C1 segment of cervical spinal cord (tissue), 14 donors: ENCODE measurements around the gene CCNE1.
"Not testable (repeated sequence)": the region's sequence is repeated elsewhere in the genome, so short reads cannot be mapped to it uniquely, and the experiment has no call there.

Experiments used
- DNase-seq, 14 donors: peaks; one replicate each; lab custom pipeline; 2025; lab: John Stamatoyannopoulos, UW

CCNE1 gene

GRCh38 chr19:29787281-29787680 is 24.5 kb upstream of the CCNE1 start:
- no peak for DNase-seq

GRCh38 chr19:29789007-29789406 is 22.8 kb upstream of the CCNE1 start:
- DNase-seq: no peak

GRCh38 chr19:29793116-29793727 is 18.6 kb upstream of the CCNE1 start:
- DNase-seq: no peak

GRCh38 chr19:29794490-29794889 is 17.3 kb upstream of the CCNE1 start:
- DNase-seq: not testable (repeated sequence)

GRCh38 chr19:29795461-29796172 is 16.2 kb upstream of the CCNE1 start:
- peak in 1 of 14 donors; percentile 40 for DNase-seq

GRCh38 chr19:29796173-29796573 is 15.6 kb upstream of the CCNE1 start:
- DNase-seq: peak in 1 of 14 donors; percentile 40

- peak in 1 of 14 donors; percentile 31 for DNase-seq
Observed at GRCh38 chr19:29798774-29799497, 12.9 kb upstream of the CCNE1 start.

GRCh38 chr19:29800100-29800825 is 11.5 kb upstream of the CCNE1 start:
- DNase-seq: no peak

- DNase-seq: not testable (repeated sequence)
Observed at GRCh38 chr19:29803951-29804350, 7.8 kb upstream of the CCNE1 start.

- DNase-seq: no peak
Observed at GRCh38 chr19:29804493-29804892, 7.3 kb upstream of the CCNE1 start.

GRCh38 chr19:29805031-29805965 is 6.5 kb upstream of the CCNE1 start:
- DNase-seq: peak in 2 of 14 donors; percentile 2 to 18

- no peak for DNase-seq
Observed at GRCh38 chr19:29806098-29806866, 5.5 kb upstream of the CCNE1 start.

- DNase-seq: no peak
Observed at GRCh38 chr19:29807178-29807577, 4.6 kb upstream of the CCNE1 start.

- DNase-seq: no peak
Observed at GRCh38 chr19:29807870-29808405, 3.9 kb upstream of the CCNE1 start.

GRCh38 chr19:29809795-29810503 is 1.8 kb upstream of the CCNE1 start:
- no peak for DNase-seq

GRCh38 chr19:29810504-29810871 is 1.3 kb upstream of the CCNE1 start:
- peak in 2 of 14 donors; percentile 3 to 50 for DNase-seq

- peak in 3 of 14 donors; percentile 4 to 23 (median 17) for DNase-seq
Observed at GRCh38 chr19:29812080-29812880, 489 bp downstream of the CCNE1 start.

GRCh38 chr19:29812881-29813275 is 1.1 kb downstream of the CCNE1 start:
- no peak for DNase-seq
